HG02870 (cell line): Measurements from ENCODE around the gene SLC7A1.

Experiments
- ATAC-seq: cut with Tn5 transposase; IDR thresholded peaks from one replicate; pipeline ENCODE4 v1.9.1; 2021; ENCODE audit warnings: mild to moderate bottlenecking, moderate library complexity; ENCODE audit not compliant: unreplicated experiment

Gene SLC7A1

DNA sequence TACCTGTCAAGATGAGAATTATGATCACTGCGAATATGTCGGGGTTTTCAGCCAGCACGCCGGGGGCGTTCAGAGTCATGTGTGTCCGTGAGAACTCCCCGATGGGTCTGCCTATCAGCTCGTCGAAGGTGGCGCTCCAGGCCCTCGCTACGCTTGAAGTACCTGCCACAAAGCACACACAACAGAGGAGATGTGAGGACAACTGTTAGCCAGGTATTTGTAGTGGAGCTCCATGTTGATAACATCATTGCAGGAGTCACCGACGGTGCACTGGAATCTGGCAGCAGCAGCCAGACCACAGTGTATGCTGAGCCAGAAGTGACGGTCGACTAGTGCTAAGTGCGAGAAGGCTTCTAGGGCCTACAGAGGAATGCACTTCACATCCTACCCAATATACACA, 62.7 kb downstream of the SLC7A1 start:
- ATAC-seq: no peak

DNA sequence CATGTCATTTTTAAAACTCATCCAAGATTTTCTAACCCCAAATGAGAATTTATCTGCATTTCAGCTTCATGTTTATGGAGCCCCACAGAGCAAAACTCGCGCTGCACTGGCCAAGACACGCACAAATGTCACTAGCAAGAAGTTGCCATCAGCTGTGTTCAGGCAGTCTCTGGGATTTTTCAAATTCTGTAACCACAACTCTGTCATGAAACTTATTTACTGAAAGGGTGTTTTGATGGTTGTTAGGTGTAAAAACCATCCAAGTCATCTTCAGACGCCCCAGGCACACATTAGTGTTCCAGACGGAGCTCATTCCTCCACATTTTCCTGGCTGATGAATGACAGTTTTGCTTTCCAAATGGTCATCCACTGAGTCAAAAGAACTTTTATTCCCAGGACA, 63.4 kb downstream of the SLC7A1 start:
- ATAC-seq: no peak

DNA sequence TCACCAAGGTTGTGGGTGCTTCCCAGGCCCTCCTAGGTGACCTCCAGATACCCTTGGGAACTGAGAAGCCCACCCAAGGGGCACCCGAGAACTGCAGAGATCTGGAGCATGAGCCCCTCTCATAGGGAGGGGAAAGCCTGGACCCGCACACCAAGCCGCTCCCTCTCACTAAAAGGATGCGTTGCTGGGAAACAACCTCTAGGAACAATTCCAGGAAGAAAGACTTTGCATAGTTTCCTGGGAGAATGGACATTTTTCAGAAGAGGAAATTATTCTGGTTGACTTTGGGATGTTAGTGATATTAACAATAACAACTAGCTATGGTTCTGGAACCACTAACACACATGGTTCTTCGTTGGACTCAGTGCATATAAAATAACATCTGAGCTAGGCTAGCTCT, 64.6 kb downstream of the SLC7A1 start:
- no peak for ATAC-seq

GRCh38 chr13:29529754-29530153, 65.7 kb downstream of the SLC7A1 start:
- no peak for ATAC-seq

- no peak for ATAC-seq
Observed at GRCh38 chr13:29527916-29528315, 67.6 kb downstream of the SLC7A1 start.

DNA sequence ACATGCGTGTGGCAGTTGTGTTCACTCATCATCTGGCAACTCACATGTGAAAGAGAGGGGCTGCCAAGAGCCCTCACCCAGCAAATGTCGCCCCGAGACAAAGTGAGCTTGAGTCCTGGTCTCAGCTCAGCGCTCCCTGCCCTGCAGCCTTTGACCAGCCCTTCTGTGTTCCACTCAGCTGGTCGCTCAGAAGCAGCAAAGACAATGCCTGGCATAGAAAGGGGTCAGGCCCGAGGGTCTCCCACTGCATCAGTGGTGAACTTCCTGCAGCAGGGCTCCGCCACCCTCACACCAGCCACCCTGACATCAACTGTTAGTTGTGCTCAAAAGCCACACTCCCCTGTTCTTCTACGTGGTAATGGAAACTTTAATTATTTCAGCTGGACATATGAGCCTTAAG, 68.0 kb downstream of the SLC7A1 start:
- ATAC-seq: no peak

DNA sequence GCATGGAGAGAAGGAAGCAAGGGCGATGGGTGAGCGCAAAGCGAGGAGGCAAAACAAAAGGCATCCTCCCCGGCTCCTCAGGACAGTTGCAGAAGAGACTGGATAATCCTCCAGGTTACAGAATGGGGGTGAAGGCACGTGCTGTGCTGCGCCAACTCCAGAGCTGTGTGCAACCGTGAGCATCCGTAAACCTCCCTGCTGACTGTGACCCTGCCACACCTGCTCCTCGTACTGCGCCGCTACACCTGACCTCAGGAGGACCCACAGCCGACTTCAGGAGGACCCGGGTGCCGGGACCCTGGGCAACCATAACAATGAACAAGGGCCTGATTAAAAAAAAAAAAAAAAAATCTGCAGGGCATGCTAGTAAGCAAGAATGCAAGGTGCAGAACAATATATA, 68.7 kb downstream of the SLC7A1 start:
- ATAC-seq: no peak

GRCh38 chr13:29525757-29526156, 69.7 kb downstream of the SLC7A1 start:
- no peak for ATAC-seq

- no peak for ATAC-seq
Observed at GRCh38 chr13:29524641-29525040, 70.8 kb downstream of the SLC7A1 start.

GRCh38 chr13:29524176-29524575, 71.3 kb downstream of the SLC7A1 start:
- ATAC-seq: no peak

DNA sequence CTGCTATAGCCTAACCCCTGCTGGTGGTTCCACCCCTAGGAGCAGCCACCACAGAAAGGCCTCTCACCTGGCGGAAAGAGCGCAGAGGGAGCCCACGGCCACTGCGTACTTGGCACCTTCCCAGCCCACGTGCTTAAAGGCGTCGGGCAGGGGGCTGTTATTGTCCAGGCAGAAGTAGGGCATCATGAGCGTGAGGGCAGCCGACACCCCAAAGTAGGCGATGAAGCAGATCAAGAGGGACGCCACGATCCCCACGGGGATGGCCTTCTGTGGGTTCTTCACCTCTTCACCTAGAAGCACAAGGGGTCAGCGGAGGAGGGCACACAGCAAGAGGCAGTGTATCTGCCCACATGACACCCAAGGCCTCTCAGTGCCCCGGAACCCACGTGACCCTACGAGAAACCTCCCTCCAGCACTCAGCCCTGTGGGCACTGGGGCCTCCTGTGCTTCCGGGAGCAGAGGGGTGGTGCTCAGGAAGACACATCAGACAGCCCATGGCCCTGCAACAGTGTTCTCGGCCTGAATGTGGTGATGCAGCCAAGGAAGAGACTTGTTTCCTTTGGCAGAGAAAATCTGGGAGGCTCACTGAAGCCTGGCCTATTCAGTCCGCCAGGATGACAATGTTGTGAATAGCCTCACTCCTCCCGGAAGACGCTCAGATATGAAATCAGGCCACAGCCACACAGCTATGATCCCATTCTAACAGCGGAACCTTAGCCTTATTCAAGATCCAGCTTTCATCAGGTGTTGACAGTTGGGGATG, 72.1 kb downstream of the SLC7A1 start:
- ATAC-seq: no peak

- no peak for ATAC-seq
Observed at GRCh38 chr13:29522044-29522685, 73.3 kb downstream of the SLC7A1 start.

GRCh38 chr13:29521336-29521735, 74.2 kb downstream of the SLC7A1 start:
- ATAC-seq: no peak

GRCh38 chr13:29520671-29521070, 74.8 kb downstream of the SLC7A1 start:
- no peak for ATAC-seq

DNA sequence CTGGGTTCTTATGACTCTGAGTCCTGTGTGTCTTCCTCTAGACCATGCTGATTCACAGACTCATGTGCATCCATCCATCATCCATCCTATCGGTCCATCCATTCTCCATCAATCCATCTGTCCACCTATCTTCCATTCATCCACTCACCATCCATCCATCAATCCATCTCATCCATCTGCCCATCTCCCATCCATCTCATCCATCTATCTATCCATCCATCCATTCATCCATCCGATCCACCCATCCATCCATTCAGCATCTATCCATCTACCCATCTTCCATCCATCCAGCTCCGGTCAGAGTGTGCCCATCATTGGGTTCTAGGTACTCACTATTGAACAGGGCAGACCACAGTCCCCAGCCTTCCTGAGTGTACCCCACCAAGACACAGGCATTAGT, 75.6 kb downstream of the SLC7A1 start:
- no peak for ATAC-seq

DNA sequence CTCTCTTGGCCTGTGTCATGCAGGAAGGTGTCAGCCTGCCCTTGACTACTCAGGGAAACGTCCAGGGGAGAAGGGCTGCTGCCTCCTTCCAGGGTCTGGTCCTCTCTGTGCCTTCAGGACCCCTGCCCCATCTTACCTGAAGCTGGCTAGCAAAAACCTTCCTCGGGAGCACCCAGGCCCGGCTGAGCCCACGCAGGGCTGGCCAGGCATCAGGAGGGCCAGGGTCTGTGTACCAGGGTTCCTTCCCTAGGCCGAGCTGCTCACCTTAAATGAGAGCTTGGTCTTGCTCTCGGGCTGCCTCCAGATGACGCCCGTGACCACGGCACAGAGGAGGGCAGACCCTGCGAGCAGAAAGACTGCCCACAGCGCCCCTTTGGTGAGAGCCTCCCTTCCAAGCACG, 78.6 kb downstream of the SLC7A1 start:
- no peak for ATAC-seq

DNA sequence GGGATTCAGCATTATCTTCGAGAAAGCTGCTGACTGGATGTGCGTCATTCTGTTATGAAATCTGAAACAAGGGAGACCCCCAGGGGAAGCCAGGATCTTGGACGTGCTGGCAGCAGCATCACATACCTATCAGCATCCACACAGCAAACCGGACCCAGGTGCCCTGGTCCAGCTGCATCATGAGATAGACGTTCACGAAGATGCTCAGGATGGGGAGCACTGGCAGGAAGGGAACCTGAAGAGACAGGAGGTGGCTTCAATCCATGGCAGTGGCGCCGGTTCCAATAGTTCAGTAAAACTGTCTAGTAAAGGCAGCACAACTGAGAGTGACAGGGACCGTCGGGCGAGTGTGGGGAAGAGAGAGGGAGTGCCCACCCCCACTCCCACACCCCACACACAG, 79.5 kb downstream of the SLC7A1 start:
- no peak for ATAC-seq

DNA sequence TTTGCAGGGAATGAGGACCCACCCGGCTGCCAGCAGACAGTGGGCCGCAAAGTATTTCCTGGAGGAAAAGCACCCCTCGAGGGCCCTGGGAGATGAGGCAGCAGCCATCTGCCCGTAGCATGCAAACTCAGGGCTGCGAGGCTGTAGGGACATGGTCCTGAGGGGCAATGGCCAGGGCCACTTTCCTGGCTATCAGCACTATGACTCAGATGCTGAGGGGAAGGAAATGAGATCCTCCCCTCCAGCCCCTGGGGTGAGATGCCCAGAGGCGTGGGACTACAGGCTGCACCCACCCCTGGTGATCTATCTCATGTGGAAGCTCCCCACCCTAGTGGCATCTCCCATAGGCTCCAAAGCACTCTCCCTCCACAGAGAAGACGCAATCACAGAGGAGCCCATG, 80.1 kb downstream of the SLC7A1 start:
- ATAC-seq: no peak

- no peak for ATAC-seq
Observed at GRCh38 chr13:29514720-29515310, 80.7 kb downstream of the SLC7A1 start.

- ATAC-seq: no peak
Observed at GRCh38 chr13:29513981-29514719, 81.3 kb downstream of the SLC7A1 start.
